Transverse colon (tissue), 4 donors: Measurements from ENCODE around the gene TPRA1. TPM values are rescaled to one million over a fixed set of nuclear protein-coding genes. Genes with fewer than 3 reads are reported as not detected.
A peak's percentile ranks its signal among the peaks of the same experiment; 100 is the strongest.

Source experiments
- DNase-seq: peaks from one replicate; pipeline ENCODE4 v3.0.0-alpha.2; 2019
- H3K27ac ChIP-seq, 4 donors: fragments of 200-600 bp; sonication (generic); 2 replicates each; pipeline ENCODE4 v1.5.1; 2016 to 2018; ENCODE audit warnings: inconsistent platforms in 4 of 4
- H3K27me3 ChIP-seq: fragments of 200-600 bp; sonication (generic); 2 replicates; pipeline ENCODE4 v1.5.1; 2017; ENCODE audit warnings: inconsistent platforms
- H3K36me3 ChIP-seq, 4 donors: fragments of 200-600 bp; sonication (generic); 2 replicates each; pipeline ENCODE4 v1.5.1; 2017 to 2019; ENCODE audit warnings: inconsistent platforms in 4 of 4
- H3K4me1 ChIP-seq, 4 donors: fragments of 200-600 bp; sonication (generic); 2 replicates each; pipeline ENCODE4 v1.5.1; 2017 to 2020; ENCODE audit warnings: inconsistent platforms in 4 of 4
- H3K4me3 ChIP-seq, 4 donors: fragments of 200-600 bp; sonication (generic); 1 replicate in 1 of 4; 2 replicates in 3 of 4; pipeline versions ENCODE4 v1.5.1 to v1.6.1; 2017 to 2019; ENCODE audit warnings: inconsistent platforms in 4 of 4
- H3K9me3 ChIP-seq, 2 donors: fragments of 200-600 bp; sonication (generic); 2 replicates each; pipeline ENCODE4 v1.5.1; 2017 to 2019; ENCODE audit warnings: inconsistent platforms in 2 of 2
- EP300 ChIP-seq: sonication (generic); formaldehyde crosslinking; IDR thresholded peaks from one replicate; pipeline ENCODE4 v1.6.1; 2017; ENCODE audit warnings: antibody characterized with exemption, low read depth
- POLR2A ChIP-seq: fragments of 450-650 bp; IDR thresholded peaks from one replicate; pipeline ENCODE4 v1.6.1; 2016; ENCODE audit warnings: antibody characterized with exemption, mild to moderate bottlenecking, moderate library complexity
- POLR2AphosphoS5 ChIP-seq, 3 donors: sonication (generic); formaldehyde crosslinking; IDR thresholded peaks; one replicate each; pipeline ENCODE4 v1.6.1; 2016; ENCODE audit warnings: antibody characterized with exemption in 3 of 3
- WGBS, 2 donors: methylation state at CpG; one replicate each; pipeline ENCODE4 v1.1.5; 2018; ENCODE audit warnings: low coverage in 1 of 2; 5-methylcytosine and 5-hydroxymethylcytosine counted together
- in situ Hi-C, 4 donors: fragments of 200-750 bp; cut with MboI; loops; one replicate each; pipeline versions ENCODE4 v1.15.0 to v1.15.1; 2017; ENCODE audit warnings: low sequenced_read_pairs in 3 of 4, low pct_ligation_motif_present in 1 of 4, low pct_unique_long_range_greater_than_20kb in 1 of 4
- intact Hi-C: fragments of 100-400 bp; cut with DNase I; formaldehyde crosslinking; loops from one replicate; pipeline ENCODE4 v1.15.1; 2023; ENCODE audit warnings: low total_unique reads
- total RNA-seq, 4 donors: library from RNA; depleted of rRNA; stranded (reverse); fragments of >200 nt; gene quantifications; one replicate each; pipeline ENCODE4 v1.1.0, GENCODE V29; 2016
- TF ChIP-seq, protein P1 (sequence below), 5 experiments: fragments of 200-600 bp in 3 of 5; fragments of 450-650 bp in 2 of 5; sonication (generic) in 3 of 5; IDR thresholded peaks; 1 replicate in 2 of 5; 2 replicates in 3 of 5; pipeline ENCODE4 v1.5.1; 2016 to 2017; ENCODE audit warnings: antibody characterized with exemption in 5 of 5, inconsistent platforms in 3 of 5, mild to moderate bottlenecking in 2 of 5, moderate library complexity in 1 of 5

Gene TPRA1
- total RNA-seq, 4 donors from 2014 or later, result 16.1 to 29.8 (median 21.1) TPM

- no peak for DNase-seq
- Histone ChIP-seq H3K36me3 (no peaks in the 10 kb centered on the region), H3K27me3 (no peaks in the 10 kb centered on the region), H3K4me3 (no peak overlapping the region), H3K4me1 (peaks cover 4 to 18% (median 8%) of the 10 kb centered on the region in 4 donors), H3K27ac (peak overlapping the region in 1 of 4 donors; percentile 72), H3K9me3 (no peaks in the 10 kb centered on the region)
- 78 to 80% methylated on average over 7 to 12 of the region's 12 CpGs for WGBS, 2 donors
- intact Hi-C loops (no loop called here), in situ Hi-C loops (no loop called here)
- TF ChIP-seq POLR2A (no peak), EP300 (no peak), POLR2AphosphoS5 (IDR thresholded peaks at IDR 0.05) (no peak)
- TF ChIP-seq, protein P1, sequence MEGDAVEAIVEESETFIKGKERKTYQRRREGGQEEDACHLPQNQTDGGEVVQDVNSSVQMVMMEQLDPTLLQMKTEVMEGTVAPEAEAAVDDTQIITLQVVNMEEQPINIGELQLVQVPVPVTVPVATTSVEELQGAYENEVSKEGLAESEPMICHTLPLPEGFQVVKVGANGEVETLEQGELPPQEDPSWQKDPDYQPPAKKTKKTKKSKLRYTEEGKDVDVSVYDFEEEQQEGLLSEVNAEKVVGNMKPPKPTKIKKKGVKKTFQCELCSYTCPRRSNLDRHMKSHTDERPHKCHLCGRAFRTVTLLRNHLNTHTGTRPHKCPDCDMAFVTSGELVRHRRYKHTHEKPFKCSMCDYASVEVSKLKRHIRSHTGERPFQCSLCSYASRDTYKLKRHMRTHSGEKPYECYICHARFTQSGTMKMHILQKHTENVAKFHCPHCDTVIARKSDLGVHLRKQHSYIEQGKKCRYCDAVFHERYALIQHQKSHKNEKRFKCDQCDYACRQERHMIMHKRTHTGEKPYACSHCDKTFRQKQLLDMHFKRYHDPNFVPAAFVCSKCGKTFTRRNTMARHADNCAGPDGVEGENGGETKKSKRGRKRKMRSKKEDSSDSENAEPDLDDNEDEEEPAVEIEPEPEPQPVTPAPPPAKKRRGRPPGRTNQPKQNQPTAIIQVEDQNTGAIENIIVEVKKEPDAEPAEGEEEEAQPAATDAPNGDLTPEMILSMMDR (IDR thresholded peaks at IDR 0.05), result no peak
Observed at GRCh38 chr3:127597020-127597771, 6.7 kb upstream of the TPRA1 start.

- Histone ChIP-seq H3K36me3 (no peaks in the 10 kb centered on the region), H3K27me3 (no peaks in the 10 kb centered on the region), H3K27ac (no peak overlapping the region), H3K4me3 (no peak overlapping the region), H3K4me1 (peaks cover 11 to 28% (median 17%) of the 10 kb centered on the region in 4 donors), H3K9me3 (no peaks in the 10 kb centered on the region)
- no peak for DNase-seq
- TF ChIP-seq POLR2AphosphoS5 (IDR thresholded peaks at IDR 0.05), result no peak
- no peak for TF ChIP-seq POLR2A
- TF ChIP-seq, protein P1 (IDR thresholded peaks at IDR 0.05), result no peak
- TF ChIP-seq EP300, result no peak
- intact Hi-C loops (no loop called here), in situ Hi-C loops (no loop called here)
- WGBS, 2 donors, result 83 to 94% methylated on average over 1 to 4 of the region's 4 CpGs
Observed at GRCh38 chr3:127595303-127595702, 4.8 kb upstream of the TPRA1 start.

GRCh38 chr3:127593178-127593577, 2.6 kb upstream of the TPRA1 start:
- intact Hi-C loops, result no loop called here
- Histone ChIP-seq H3K4me3 (no peak overlapping the region), H3K9me3 (no peaks in the 10 kb centered on the region), H3K27me3 (no peaks in the 10 kb centered on the region), H3K4me1 (peaks cover 17 to 30% (median 26%) of the 10 kb centered on the region in 4 donors), H3K36me3 (no peaks in the 10 kb centered on the region), H3K27ac (no peak overlapping the region)
- no peak for DNase-seq
- WGBS, 2 donors, result 89% methylated on average over 5 of the region's 5 CpGs; no CpG with 5 or more reads in 1 of the 2 donors
- in situ Hi-C loops, result no loop called here
- TF ChIP-seq, protein P1 (IDR thresholded peaks at IDR 0.05), result no peak
- no peak for TF ChIP-seq POLR2A
- TF ChIP-seq EP300, result no peak
- TF ChIP-seq POLR2AphosphoS5 (IDR thresholded peaks at IDR 0.05), result no peak

GRCh38 chr3:127590282-127590592, 296 bp downstream of the TPRA1 start:
- WGBS, 2 donors, result 0% methylated on average over 17 of the region's 41 CpGs; no CpG with 5 or more reads in 1 of the 2 donors
- Histone ChIP-seq H3K36me3 (no peaks in the 10 kb centered on the region), H3K27me3 (no peaks in the 10 kb centered on the region), H3K4me3 (peak overlapping the region; percentile 67 to 99 (median 88)), H3K4me1 (peaks cover 17 to 40% (median 31%) of the 10 kb centered on the region in 4 donors), H3K27ac (peak overlapping the region; percentile 85 to 97 (median 93)), H3K9me3 (no peaks in the 10 kb centered on the region)
- DNase-seq, result peak; percentile 35
- intact Hi-C loops (no loop called here), in situ Hi-C loops (no loop called here)
- TF ChIP-seq POLR2AphosphoS5 (IDR thresholded peaks at IDR 0.05), result peak in 1 of 3 donors; percentile 17
- TF ChIP-seq, protein P1 (IDR thresholded peaks at IDR 0.05), result no peak
- peak; percentile 57 for TF ChIP-seq POLR2A
